SK-MEL-5 (cell line): ENCODE results near the gene CYB5R2. TPM values are rescaled to one million over a fixed set of nuclear protein-coding genes. Genes with fewer than 3 reads are reported as not detected.

ENCODE experiments used
- DNase-seq: peaks from one replicate; pipeline ENCODE4 v3.0.0-alpha.2; 2016; ENCODE audit warnings: low read depth, low spot score
- in situ Hi-C: cut with HindIII; loops from 2 replicates; pipeline ENCODE4 v1.10.0; 2016; ENCODE audit warnings: low sequenced_read_pairs, high pct_unique_total_duplicates, low pct_unique_long_range_greater_than_20kb
- polyA plus RNA-seq, 2 experiments: library from polyadenylated mRNA; depleted of rRNA; stranded (reverse); fragments of >200 nt; gene quantifications; 2 replicates each; pipeline ENCODE4 v1.2.3, GENCODE V29; 2015
- total RNA-seq: library from RNA; depleted of rRNA; stranded (reverse); fragments of >200 nt; shearing (Covaris generic); gene quantifications from 2 replicates; pipeline ENCODE4 v1.2.3, GENCODE V29; 2014; rRNA removed

The CYB5R2 gene
- 33.3 and 34.8 TPM in 2 replicates for total RNA-seq
- polyA plus RNA-seq (2015; cell fraction: cytosol; rRNA removed): 78.3 and 93.4 TPM in 2 replicates
- 134 and 142 TPM in 2 replicates for polyA plus RNA-seq (2015; cell fraction: nucleus; rRNA removed)

GRCh38 chr11:7672960-7673723 is at the start of gene CYB5R2:
CYB5R2 (minus strand) TSS chr11:7673500; CDS start chr11:7672825, 675 bp downstream.
- DNase-seq: no peak
- in situ Hi-C loops: no loop called here

- no peak for DNase-seq
- in situ Hi-C loops: no loop called here
Observed at GRCh38 chr11:7714786-7715185, 41.5 kb upstream of the CYB5R2 start.

GRCh38 chr11:7706377-7706776 is 33.1 kb upstream of the CYB5R2 start, which contains the start of gene OVCH2:
OVCH2 (minus strand) TSS chr11:7706477; CDS start chr11:7706394, 83 bp downstream.
- in situ Hi-C loops: no loop called here
- no peak for DNase-seq

- no peak for DNase-seq
- in situ Hi-C loops: no loop called here
Observed at GRCh38 chr11:7703740-7704139, 30.4 kb upstream of the CYB5R2 start.

- DNase-seq: no peak
- in situ Hi-C loops: no loop called here
Observed at GRCh38 chr11:7696424-7696823, 23.1 kb upstream of the CYB5R2 start.

- in situ Hi-C loops: no loop called here
Observed at GRCh38 chr11:7694235-7694634, 20.9 kb upstream of the CYB5R2 start.

GRCh38 chr11:7692426-7692825 is 19.1 kb upstream of the CYB5R2 start:
- no peak for DNase-seq
- in situ Hi-C loops: no loop called here

More at GRCh38 chr11:7694235-7694634, 20.9 kb upstream of the CYB5R2 start:
- no peak for DNase-seq

GRCh38 chr11:7691759-7692350 is 18.6 kb upstream of the CYB5R2 start:
- no peak for DNase-seq
- in situ Hi-C loops: no loop called here

GRCh38 chr11:7690648-7691047 is 17.3 kb upstream of the CYB5R2 start:
- in situ Hi-C loops: no loop called here

GRCh38 chr11:7689239-7689638 is 15.9 kb upstream of the CYB5R2 start:
- in situ Hi-C loops: no loop called here
- DNase-seq: no peak

More at GRCh38 chr11:7690648-7691047, 17.3 kb upstream of the CYB5R2 start:
- DNase-seq: no peak

- in situ Hi-C loops: no loop called here
- peak; percentile 63 for DNase-seq
Observed at GRCh38 chr11:7688238-7688826, 15.0 kb upstream of the CYB5R2 start.

- DNase-seq: no peak
- in situ Hi-C loops: no loop called here
Observed at GRCh38 chr11:7687386-7687785, 14.1 kb upstream of the CYB5R2 start.

- no peak for DNase-seq
- in situ Hi-C loops: no loop called here
Observed at GRCh38 chr11:7686761-7687160, 13.5 kb upstream of the CYB5R2 start.

- in situ Hi-C loops: no loop called here
- DNase-seq: no peak
Observed at GRCh38 chr11:7683571-7683970, 10.3 kb upstream of the CYB5R2 start.

- in situ Hi-C loops: no loop called here
- DNase-seq: peak; percentile 46
Observed at GRCh38 chr11:7677796-7678201, 4.5 kb upstream of the CYB5R2 start.

- in situ Hi-C loops: no loop called here
- peak; percentile 95 for DNase-seq
Observed at GRCh38 chr11:7677071-7677470, 3.8 kb upstream of the CYB5R2 start.

- DNase-seq: no peak
- in situ Hi-C loops: no loop called here
Observed at GRCh38 chr11:7675631-7676030, 2.3 kb upstream of the CYB5R2 start.

- no peak for DNase-seq
- in situ Hi-C loops: no loop called here
Observed at GRCh38 chr11:7673724-7674434, 579 bp upstream of the CYB5R2 start.
